GM12875 (cell line): Measurements from ENCODE around the gene MRPS9.
A peak's percentile ranks its signal among the peaks of the same experiment; 100 is the strongest.

Experiments used
- H3K4me3 ChIP-seq: one replicate; pipeline ENCODE4 v1.5.1; 2011; ENCODE audit warnings: low read depth, low read length, control low read depth
- CTCF ChIP-seq: IDR thresholded peaks from 2 replicates; pipeline ENCODE4 v1.5.1; 2011; ENCODE audit warnings: low read depth, mild to moderate bottlenecking, control low read depth, inconsistent platforms, low read length, moderate library complexity, borderline replicate concordance; ENCODE audit not compliant: insufficient read depth

Gene MRPS9

GRCh38 chr2:105037572-105038382 lies at the start of gene MRPS9:
TSS of gene MRPS9 (plus strand) at chr2:105038069. CDS start at chr2:105038093, 24 bp downstream.
- TF ChIP-seq CTCF = no peak
- H3K4me3 ChIP-seq = peak within 1 kb of the TSS; percentile 62

GRCh38 chr2:105005181-105005951 lies 32.5 kb upstream of the MRPS9 start:
- TF ChIP-seq CTCF = no peak
- no peak overlapping the region for H3K4me3 ChIP-seq

- no peak for TF ChIP-seq CTCF
- no peak overlapping the region for H3K4me3 ChIP-seq
Measured at GRCh38 chr2:105007367-105007766, 30.5 kb upstream of the MRPS9 start.

GRCh38 chr2:105032476-105032875 lies 5.4 kb upstream of the MRPS9 start:
- TF ChIP-seq CTCF = no peak

GRCh38 chr2:105034170-105034569 lies 3.7 kb upstream of the MRPS9 start:
- TF ChIP-seq CTCF = no peak

More at GRCh38 chr2:105032476-105032875, 5.4 kb upstream of the MRPS9 start:
- H3K4me3 ChIP-seq = no peak overlapping the region

GRCh38 chr2:105038383-105039061 lies 653 bp downstream of the MRPS9 start:
- no peak for TF ChIP-seq CTCF
- H3K4me3 ChIP-seq = peak overlapping the region; percentile 53

More at GRCh38 chr2:105034170-105034569, 3.7 kb upstream of the MRPS9 start:
- H3K4me3 ChIP-seq = no peak overlapping the region

GRCh38 chr2:105039559-105039958 lies 1.7 kb downstream of the MRPS9 start:
- no peak overlapping the region for H3K4me3 ChIP-seq
- no peak for TF ChIP-seq CTCF
